Esophagus squamous epithelium (tissue), 4 donors: ENCODE measurements around the gene MAP2K6.

Experiments
- POLR2A ChIP-seq, 4 donors: fragments of 450-650 bp; IDR thresholded peaks; one replicate each; pipeline ENCODE4 v1.6.1; 2017; ENCODE audit warnings: antibody characterized with exemption in 4 of 4, mild to moderate bottlenecking in 4 of 4, moderate library complexity in 3 of 4
- TF ChIP-seq, protein P1 (sequence below), 6 experiments: fragments of 450-650 bp in 4 of 6; fragments of 200-600 bp in 2 of 6; sonication (generic) in 2 of 6; IDR thresholded peaks; one replicate each; pipeline ENCODE4 v1.5.1; 2016 to 2019; ENCODE audit warnings: antibody characterized with exemption in 6 of 6, mild to moderate bottlenecking in 4 of 6, moderate library complexity in 4 of 6

DNA sequence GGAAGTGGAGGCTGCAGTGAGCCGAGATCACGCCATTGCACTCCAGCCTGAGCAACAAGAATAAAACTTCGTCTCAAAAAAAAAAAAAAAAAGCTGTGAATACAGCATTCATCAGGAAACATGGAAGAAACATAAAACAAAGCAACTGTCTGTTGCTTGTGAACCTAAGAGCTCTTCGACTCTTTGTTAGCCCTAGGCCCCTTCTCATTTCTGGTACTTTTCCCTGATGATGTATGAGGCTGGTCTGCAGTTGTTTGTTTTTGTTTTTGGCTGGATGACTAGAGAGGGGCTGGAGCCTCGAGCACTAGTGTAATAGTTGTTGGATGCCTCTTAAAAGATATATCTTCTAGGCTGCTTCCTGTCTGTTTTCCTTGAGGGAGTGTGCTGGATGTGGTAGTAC, 113.5 kb downstream of the MAP2K6 start:
- TF ChIP-seq, protein P1, sequence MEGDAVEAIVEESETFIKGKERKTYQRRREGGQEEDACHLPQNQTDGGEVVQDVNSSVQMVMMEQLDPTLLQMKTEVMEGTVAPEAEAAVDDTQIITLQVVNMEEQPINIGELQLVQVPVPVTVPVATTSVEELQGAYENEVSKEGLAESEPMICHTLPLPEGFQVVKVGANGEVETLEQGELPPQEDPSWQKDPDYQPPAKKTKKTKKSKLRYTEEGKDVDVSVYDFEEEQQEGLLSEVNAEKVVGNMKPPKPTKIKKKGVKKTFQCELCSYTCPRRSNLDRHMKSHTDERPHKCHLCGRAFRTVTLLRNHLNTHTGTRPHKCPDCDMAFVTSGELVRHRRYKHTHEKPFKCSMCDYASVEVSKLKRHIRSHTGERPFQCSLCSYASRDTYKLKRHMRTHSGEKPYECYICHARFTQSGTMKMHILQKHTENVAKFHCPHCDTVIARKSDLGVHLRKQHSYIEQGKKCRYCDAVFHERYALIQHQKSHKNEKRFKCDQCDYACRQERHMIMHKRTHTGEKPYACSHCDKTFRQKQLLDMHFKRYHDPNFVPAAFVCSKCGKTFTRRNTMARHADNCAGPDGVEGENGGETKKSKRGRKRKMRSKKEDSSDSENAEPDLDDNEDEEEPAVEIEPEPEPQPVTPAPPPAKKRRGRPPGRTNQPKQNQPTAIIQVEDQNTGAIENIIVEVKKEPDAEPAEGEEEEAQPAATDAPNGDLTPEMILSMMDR (IDR thresholded peaks at IDR 0.05): no peak
- no peak for TF ChIP-seq POLR2A (IDR thresholded peaks at IDR 0.05)
